ENCODE results near the gene ETNK2.

Gene ETNK2

DNA sequence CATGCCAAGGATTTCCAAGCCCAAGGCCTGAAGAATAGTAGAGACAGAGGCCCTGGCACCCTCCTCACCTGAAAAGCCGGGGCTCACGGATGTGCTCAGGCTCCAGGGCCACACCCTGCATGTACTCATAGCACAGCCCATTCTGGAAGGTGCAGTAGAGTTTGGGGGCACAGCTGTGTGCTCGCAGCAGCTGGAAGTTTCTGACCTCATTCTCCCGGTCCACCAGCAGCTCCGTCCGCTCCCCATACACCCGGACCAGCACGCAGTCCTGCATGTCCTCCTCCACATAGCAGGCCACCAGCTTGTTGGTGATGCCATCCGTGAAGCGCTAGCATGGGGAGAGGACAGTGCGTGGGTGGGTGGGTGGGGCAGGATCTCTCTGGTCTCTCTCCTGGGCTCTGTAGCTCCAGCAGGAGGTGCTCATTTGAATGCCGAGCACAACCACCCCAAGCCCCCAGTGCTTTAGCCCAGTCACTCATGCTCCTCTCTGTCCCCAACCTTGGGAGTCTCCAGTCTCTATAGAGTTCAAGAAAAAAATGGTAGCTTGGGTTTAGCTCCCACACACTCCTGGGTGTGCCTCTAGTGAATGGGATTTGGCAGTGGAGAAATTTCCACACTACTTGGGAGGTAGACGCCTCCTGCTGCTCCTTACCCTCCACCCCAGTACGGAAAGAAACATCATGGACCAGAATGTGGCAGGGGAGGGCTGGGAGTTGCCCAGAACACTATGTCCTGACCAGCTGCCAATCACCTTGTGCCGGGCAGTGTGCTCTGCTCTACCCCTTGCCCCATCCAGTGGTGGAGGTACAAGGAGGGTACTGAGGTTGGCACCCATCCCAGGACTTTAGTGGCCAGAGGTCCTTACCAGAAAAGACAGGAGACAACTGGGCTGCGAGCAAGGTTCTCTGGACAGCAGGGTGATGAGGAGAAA is 1.9 kb downstream of the ETNK2 start:
- FAIRE-seq (no peak), DNase-seq (ENCODE audit: insufficient read length, low spot score) (no peak)

DNA sequence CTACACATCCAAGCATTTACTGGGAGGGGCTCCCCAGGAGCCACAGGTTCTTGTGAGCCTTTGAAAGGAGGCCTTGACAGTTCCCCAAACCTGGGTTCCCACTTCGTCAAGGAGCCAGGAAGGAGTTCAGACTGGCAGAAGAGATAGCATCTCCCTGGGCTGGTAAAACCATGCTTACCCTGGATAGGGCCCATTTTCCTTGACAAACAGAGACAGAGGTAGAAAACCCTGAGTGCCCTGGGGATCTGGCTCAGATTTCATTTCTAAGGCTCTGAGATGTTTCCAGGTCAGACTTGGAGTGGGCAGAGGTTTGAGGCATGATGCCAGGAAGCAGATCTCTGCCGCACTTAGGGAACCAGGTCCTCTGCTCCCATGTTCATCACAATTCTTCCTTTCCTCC is 2.7 kb downstream of the ETNK2 start:
- no peak for FAIRE-seq
- DNase-seq (ENCODE audit: insufficient read length, low spot score): no peak

DNA sequence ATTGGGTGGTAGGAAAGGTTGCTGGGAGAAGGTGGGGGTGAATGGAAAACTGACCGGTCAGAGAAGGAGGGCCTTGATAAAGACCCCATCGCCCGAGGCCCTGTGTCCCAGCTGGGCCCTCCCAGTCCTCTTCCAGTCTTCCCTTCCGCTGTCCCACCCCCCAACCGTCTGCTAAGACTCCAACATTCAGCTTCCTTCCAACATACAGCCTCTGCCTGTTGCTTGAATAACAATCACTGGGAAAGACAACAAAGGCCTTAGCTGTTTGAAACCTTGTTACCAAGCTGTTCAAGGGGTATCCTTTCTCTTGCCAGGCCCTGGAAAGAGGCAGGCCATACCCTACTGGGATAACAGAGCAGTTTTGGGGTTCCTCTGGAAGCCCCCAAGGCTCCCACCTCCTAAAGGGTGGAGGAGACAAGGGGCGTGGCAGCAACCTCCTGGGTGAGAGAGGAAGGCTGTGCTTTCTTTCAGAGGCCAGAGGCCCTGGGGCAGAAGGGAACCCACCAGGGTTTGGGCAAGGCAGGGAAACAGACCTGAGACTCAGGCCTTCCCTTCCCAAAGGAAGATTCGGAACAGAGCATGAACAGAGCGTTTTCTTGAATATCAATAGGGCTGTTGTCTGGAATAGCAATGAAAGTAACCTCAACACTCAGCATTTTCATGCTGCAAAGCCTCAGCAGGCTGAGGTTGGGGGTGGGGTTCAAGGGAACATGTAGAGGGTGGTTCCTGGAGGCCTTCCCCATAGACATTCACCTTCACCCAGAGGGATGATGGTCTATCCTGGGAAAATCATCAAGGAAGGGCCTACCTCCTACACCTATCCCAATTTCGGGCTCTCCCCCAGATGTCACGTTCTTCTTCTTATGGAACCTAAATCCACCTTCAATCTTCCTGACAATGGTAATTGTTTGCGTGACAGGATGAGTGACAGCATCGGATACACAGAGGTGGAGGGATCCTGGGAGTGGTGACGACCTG is 4.1 kb downstream of the ETNK2 start:
- no peak for DNase-seq (ENCODE audit: insufficient read length, low spot score)

DNA sequence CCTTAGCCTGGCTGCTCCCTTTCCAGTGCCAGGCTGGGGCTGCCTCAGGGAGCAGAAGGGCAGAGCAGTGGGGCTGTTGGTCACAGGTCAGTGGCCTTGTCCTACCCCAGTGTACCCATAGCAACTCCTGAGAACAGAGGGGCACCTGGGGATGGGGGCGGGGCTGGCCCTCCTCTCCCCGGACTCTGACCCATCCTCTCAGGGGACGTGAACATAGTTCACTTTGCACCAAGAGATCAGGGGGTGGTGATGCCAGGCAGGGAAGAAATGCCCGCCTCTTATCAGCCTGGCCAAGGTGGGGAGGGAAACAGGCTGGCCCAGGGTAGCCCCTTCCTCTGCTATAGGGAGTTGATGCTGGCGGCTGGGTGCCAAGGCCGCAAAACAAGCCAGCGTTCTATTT is 4.9 kb downstream of the ETNK2 start:
- FAIRE-seq: no peak

More for the DNA sequence above, 4.1 kb downstream of the ETNK2 start:
- no peak for FAIRE-seq

DNA sequence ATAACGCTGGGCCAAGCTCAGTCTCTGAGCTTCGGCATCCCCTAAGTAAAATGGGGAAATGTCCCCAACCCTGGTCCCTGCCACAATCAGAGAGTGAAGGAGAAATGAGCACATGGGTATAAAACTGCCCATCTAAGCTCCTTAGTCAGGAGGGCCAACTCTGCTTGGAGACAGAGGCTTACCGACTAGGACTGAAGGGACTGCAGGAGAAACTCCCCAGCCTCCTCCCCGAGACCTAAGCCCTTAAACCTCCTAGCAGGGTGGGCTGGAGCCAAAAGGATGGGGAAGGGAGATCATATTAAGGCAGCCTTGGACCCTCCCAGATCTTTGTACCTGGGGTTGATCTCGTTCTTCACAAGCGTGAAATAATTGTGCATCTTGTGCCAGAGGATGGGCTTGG is 5.5 kb downstream of the ETNK2 start:
- FAIRE-seq: no peak
- no peak for DNase-seq (ENCODE audit: insufficient read length, low spot score)

More for the DNA sequence above, 4.9 kb downstream of the ETNK2 start:
- DNase-seq (ENCODE audit: insufficient read length, low spot score): no peak

DNA sequence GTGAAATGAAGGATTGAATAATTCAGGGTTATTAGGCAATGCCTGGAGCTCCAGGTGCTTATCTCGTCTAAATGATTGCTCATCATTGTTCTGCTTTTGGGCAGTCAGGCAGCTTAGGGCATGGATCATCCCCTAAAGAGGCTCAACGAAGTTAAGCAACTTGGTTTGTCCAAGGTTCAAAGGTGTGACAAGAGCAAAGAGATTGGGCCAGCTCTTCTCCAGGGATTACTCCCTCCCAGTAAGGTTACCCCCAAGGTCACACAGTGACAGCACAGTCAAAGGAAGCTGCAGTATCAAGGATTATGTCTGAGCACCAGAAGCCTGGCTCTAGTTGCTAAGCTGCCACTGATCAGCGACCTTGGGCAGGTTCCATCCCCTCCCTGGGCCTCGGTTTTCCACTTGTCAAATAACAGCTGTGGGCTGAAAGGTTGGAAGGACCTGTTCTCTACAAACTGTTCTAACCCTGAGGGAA is 6.8 kb downstream of the ETNK2 start:
- no peak for FAIRE-seq
- no peak for DNase-seq (ENCODE audit: insufficient read length, low spot score)

DNA sequence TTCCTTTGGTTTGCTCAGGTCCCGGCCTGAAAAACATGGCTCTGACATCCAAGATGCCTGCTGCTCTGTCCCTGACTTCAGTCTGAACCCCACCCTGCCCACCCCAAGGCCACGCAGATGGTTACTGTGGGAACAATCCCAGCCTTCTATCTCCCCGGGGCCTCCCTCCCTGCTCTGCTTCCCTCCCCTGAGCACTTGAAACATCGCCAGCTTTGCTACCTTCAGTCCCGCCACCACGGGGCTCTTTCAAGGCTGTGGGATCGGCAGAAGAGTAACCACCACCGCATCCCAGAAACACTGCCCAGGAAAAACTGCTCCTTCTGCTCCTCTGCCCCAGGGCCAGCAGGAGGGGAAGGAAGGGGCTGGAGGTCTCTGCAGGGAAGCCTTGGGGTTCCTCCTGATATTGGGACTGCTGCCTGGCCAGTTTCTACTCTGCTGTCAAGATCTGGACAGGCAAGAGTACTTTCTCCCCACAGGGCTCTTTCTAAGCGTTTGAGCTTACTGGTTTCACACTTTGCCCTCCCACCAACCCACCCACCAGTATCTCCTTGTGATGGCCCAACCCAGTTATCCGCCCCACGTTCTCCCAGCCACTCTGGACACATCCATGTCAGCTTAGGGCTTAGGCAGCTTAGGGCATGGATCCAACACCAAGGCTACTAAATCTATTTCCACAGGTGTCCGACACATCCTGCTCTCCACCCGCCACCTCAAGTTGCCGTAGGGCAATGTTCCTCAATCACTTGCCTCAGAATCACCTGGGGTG is 8.4 kb downstream of the ETNK2 start:
- no peak for FAIRE-seq
- DNase-seq (ENCODE audit: insufficient read length, low spot score): no peak

DNA sequence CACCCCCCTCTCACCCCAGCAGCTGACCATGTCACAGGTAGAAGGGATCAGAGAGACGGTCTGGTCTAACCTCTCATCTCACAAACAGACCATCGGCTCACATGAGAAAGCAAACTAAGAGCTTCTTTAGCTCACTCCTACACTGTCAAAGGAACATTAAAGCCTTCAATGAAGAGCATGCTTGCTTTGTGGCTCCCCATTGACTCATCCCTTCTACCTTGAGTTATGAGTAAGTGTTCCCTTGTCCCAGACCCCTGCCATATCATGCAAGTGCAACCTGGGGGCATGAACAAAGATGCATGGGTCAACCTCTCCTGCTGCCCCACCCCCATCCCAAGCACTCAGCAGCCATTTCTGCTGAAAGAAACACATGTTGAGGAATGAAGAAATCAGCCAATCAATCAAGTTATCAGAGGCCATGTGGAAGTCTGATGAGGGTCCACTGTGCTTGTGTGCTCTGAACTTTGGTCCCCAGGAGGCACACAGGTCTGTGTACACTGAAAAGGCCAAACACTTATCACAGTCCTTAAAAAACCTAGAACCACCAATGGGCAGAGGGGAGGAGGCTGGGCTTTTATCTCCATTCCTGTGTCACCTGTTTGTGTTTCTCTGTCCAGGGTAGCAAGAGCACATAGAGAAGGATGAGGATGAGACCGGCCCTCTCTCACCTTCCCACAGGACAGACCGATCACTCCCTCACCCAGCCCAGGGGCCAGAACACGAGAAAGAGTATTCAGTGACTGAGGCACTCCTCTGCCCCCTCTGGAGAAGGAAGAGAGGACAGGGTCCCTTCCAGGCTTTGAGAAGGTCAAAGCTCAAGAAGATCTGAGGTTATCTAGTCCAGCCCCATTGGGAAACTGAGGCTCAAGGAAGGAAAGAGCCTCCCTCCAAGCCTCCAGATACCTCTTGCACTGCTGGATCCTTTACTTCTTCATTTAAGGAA is 9.5 kb downstream of the ETNK2 start:
- DNase-seq (ENCODE audit: insufficient read length, low spot score) (no peak), FAIRE-seq (no peak)

DNA sequence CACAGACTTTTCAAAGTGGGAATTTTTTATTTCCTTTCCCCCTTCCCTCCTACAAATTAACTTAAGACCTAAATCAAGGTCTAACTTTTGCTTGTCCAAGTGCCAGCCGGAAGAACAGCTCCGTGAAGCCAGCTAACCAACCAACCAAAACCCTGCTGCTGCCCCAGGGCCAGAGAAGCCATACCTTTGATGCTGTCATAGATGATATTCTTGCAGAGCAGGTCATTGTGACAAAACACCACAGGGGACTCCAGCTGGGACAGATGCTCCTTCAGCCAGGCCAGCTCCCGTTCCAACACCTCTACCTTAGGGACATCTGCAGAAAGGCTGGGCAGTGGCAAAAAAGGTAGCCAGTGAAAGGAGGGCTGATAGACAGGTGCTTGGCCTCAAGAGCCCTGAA is 10.7 kb downstream of the ETNK2 start:
- FAIRE-seq (no peak), DNase-seq (ENCODE audit: insufficient read length, low spot score) (no peak)

DNA sequence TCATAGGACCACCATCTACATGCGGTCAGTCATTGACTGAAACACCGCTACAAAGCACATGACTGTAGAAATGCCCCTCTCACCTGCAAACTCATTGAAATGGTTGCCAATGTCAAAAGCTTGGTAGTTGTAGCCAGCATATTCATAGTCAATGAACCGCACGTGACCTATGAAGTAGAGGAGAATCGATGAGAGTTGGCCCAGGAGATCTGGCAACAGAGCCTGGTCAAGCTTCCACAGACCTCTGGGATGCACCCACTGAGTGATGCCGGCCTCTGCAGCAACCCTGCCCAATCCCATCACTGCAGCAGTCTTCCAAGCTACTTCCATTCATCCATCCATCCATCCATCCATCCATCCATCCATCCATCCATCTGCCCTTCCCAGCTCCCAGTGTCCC is 11.9 kb downstream of the ETNK2 start:
- FAIRE-seq (no peak), DNase-seq (ENCODE audit: insufficient read length, low spot score) (no peak)

DNA sequence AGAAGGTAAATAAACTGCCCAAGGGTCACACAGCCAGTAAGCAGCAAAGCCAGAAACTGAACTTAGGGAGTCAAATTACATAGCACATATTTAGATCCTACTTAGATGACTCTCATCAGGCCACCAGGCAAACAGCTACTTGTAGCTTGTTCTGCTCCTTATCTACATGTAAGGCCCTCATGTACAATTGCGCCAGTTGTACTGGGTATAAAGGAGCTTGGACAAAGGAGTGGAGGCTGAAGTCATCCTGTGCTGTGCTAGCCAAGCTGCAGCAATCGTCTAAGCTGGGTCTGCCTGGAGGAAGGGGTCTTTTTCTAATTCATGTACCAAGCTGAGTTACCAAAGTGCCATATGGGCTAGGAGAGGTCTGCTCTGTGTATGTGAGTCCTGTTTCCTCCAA is 12.8 kb downstream of the ETNK2 start:
- FAIRE-seq (no peak), DNase-seq (ENCODE audit: insufficient read length, low spot score) (no peak)

DNA sequence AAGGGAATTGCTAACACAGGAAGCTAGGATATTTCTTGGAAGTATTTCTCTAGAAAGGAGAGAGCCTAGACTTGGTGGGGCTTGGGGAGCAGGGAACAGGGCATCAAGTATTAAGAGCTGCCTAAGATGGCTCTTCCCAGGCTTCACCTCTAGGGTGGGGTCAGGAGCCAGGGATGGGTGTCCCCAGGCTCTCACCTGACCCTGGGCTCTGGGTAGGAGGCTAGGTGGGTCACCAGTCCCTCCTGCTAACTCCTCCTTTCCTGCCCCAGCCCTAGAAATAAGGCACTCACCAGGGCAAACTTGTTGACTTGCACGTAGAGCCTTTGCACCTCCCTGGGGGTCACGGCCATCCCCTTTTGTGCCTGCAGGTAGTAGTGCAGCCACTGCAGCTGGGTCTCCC is 15.0 kb downstream of the ETNK2 start:
- no peak for DNase-seq (ENCODE audit: insufficient read length, low spot score)
- FAIRE-seq: no peak

DNA sequence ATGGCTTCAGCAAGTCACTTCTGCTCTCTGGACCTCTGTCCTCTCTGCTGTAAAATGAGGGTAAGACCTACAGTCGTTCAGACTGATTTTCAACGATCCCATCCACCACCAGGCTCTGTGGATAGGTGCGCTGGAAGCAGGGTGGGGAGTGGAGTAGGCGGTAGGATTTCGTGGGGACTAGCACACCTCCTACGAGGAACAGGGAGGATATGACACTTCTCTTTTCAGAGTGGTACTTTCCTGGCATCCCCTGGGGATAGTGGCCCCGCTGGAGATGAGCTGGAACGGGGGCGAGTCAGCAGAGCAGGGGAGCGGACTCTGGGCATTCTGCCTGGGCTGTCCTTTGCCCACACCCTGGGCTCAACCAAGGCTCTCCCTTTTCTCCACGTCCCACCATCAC is 17.7 kb downstream of the ETNK2 start:
- no peak for DNase-seq (ENCODE audit: insufficient read length, low spot score)

DNA sequence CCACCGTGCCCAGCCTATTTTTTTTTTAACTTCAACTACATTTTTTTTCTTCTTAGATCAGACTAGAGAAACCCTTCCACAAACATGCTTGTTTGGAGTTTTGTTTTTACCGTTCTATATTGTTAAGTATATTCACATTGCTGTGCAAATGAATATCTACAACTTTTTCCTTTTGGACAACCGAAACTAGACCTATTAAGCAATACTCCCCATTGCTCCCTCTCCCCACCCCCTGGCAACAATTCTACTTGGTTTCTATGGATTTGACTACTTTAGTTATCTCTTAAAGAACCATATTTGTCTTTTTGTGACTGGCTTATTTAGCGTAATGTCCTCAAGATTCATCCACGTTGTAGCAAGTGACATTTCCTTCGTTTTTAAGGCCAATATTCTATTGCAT is 19.1 kb downstream of the ETNK2 start:
- FAIRE-seq (no peak), DNase-seq (ENCODE audit: insufficient read length, low spot score) (no peak)

More for the DNA sequence above, 17.7 kb downstream of the ETNK2 start:
- no peak for FAIRE-seq

DNA sequence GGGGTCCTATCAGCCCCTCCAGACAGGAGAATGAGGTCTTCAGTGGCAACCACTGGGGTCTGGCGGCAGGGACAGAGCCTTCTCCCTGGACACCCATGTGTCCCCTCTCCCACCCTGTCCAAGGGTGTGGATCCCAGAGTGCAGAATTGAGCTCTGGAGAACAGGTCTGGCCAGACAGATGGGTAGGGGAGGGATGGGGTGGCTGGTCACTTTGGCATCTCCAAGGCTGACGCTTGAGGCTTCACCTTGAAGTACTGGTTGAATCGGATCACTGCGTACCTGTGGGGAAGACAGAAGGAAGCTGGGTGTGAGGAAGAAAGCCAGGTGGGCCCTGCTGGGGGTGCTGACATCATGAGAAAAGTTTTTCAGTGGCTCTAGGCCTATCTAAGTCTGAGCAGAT is 19.9 kb downstream of the ETNK2 start:
- DNase-seq (ENCODE audit: insufficient read length, low spot score): no peak
- no peak for FAIRE-seq

DNA sequence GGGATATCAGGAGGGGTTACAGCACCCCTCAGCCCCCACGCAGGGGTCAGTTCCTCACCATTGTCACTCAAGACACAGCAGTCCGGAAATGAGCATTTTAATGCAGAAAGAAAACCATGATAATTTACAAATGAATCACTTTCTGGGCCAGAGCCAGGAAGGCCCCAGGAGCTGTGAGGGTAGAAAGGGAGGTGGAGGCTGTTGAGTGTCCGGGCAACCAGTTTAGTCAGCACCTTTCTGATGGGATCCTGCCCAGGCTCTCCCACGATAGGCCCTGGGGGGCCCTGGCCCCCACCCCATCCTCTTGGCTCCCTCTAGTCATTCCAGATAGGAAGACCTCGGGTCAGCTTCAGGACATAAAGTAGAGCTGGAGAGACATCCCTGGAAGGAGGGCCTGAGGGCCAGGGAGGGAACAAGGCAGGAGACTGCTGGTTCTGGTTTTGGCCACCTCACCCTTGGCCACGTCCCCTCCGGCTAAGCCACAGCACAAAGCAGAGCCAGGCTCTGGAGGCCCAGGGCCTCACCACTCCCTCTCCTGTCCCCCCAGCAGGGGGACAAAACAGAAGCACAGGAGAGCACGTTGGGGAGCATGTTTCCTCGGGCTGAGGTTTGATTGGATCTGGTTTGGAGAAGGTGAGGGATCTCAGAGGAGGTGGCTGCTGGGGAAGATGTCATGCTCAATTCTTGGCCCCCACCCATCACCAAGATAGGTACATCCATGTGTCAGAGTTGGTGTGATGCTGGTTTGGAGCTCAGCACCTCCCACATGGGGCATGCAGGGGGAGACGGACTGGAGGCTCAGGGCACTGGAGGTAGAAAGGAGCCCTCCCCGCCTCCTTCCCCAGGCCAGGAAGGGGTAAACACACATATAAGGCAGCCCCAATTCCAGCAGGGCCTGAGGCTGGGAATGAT is 20.6 kb downstream of the ETNK2 start:
- FAIRE-seq (no peak), DNase-seq (ENCODE audit: insufficient read length, low spot score) (no peak)

DNA sequence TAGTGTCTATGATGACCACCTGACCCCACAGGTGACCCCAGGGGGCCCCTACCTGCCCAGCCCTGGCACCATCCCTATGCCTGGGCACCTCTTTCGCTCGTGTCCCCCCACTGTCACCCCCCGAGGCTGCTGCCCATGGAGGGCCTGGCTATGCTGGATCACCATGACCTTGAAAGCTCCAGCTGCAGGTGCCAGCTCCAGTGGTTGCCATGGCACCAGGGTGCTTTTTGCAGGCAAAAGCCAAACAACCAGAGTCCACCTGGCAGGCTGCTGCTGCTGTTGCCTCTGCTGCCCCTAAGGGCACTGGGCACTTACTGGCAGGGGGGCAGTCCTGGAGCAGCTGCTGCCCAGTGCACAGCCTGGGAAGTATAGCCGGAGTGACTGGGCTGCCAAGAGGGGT is 21.7 kb downstream of the ETNK2 start:
- no peak for DNase-seq (ENCODE audit: insufficient read length, low spot score)
- FAIRE-seq: no peak

Data from GM19239 (cell line).